ENCODE results near the gene CNN2.

The CNN2 gene

DNA sequence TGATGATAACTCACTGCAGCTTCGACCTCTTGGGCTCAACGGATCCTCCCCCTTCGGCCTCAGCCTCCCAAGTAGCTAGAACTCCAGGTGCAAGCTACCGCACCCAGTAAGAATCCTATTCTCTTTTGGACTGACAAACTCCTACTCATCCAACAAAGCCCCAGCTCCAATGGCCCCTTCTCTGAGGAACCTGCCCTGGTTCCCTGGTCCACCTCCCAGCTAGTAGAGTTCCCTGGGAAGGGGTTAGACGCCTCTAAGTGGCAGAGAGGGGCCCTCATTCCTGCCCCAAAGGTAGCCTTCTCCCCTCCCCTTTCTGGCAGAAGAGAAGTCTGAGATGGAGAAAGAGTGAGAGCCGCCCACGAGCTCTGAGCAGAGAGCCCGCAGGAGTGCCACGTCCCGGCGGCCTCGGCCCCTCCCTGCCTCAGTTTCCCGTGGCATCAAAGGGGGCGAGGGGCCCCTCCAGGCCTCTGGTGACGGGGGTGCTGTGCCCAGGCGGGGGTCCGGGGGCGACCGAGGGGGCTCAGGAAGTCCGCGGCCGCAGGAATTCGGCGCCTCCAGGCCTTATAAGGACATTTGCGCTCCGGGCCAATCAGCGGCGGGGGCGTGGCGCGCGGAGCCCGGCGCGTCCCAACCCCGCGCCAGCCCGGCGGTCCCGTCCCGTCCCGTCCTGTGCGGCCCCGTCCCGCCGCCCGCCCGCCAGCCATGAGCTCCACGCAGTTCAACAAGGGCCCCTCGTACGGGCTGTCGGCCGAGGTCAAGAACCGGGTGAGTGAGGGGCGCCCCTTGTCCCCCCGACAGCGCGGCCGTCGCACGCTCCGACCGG, at the start of gene CNN2:
CNN2 (plus strand) TSS at position 649 of the 823 bp plus-strand sequence; CDS start at position 703, 54 bp downstream.
- DNase-seq (ENCODE audit: low read depth): peak; percentile 39

GRCh38 chr19:977058-977464, 49.3 kb upstream of the CNN2 start:
- no peak for DNase-seq (ENCODE audit: low read depth)

DNA sequence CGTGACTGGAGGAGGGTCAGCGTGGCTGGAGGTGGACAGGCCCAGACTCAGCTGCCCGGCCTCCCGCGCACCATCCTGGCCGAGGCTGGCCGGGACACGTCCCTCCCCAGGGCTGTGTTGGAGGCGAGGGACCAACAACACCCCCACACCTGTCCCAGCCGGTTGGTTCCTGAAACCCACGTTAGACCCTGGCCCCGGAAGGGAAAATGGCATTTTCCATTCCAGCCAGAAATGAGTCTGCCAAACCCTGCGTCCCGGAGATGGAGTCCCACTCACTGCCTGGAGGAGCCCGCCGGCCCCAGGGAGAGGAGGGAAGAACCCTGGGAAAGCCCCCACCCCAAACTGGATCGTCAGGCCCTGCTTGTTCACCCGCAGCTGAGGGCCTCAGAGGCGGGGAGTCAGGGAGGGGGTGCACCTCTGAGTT, 47.1 kb upstream of the CNN2 start:
- no peak for DNase-seq (ENCODE audit: low read depth)

DNA sequence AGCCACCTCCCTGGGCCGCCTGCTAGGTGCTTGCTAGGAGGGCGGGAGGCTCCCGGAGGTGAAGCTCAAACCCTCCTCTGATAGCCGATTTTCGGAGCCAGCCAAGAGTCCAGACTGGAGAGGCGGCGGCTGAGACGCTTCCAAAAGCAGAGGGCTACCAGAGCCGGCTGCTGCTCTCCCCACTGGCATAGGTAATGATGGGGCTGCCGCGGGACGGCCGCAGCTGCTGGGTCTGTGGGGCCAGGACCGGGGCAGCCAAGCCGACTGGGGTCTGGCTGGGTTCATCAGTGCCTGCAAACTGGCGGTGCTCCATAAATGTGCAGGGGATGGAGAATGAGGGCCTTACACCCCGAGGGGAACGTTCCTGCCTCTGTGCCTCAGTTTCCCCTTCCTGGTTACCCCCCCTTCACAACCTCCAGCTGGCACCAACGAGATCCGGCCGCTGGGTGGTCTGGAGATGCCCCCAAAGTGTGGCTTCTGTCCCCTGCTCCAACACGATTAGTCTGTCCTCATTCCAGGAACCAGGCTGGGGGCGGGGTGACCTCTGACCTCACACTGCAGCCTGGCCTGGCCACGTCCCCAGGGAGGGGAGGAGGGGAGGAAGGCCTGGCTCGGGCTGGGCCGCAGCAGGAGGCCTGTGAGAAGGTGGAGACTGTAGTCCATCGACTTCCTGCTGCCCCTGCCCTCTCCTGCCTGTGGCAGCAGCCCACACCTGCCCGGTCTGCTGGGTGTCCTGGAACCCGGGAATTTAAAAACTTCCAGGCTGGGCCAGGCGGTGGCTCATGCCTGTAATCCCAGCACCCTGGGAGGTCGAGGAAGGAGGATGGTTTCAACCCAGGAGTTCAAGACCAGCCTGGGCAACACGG, 46.0 kb upstream of the CNN2 start:
- no peak for DNase-seq (ENCODE audit: low read depth)

GRCh38 chr19:982567-983170, 43.7 kb upstream of the CNN2 start:
- peak; percentile 55 for DNase-seq (ENCODE audit: low read depth)

DNA sequence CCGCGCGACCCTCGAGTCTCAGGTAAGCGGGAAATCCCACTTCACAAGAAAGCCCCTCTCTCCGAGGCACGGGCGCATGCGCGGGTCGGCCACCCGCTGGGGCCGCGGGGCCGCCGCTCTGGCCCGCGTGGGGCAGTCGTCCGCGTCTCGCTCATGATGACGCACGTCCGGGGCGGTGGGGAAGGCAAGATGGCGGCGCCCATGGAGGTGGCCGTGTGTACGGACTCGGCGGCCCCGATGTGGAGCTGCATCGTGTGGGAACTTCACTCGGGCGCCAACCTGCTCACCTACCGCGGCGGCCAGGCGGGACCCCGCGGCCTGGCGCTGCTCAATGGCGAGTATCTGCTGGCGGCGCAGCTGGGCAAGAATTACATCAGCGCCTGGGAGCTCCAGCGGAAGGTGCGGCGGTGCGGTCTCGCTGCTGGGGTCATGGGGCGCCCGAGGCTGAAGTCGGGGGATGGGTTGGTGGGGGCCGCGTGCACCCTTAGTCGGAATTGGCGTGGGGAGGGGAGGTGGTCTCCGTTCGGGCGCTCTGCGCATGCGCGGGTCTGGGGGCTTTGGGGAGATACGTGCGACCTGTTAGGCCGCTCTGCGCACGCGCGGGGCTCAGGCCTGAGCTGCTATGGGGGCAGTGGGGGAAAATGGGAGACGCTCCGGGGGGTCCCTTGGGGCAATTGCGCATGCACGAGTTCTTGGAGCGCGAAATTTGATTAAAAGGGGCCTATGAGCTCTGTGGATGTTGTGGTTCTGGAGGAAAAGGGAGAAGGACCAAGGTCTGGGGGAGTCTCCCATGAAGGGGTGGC, 42.0 kb upstream of the CNN2 start, which contains the start of gene WDR18:
WDR18 (plus strand) TSS at position 181 of the 803 bp plus-strand sequence; CDS start at position 190, 9 bp downstream.
- peak; percentile 79 for DNase-seq (ENCODE audit: low read depth)

- DNase-seq (ENCODE audit: low read depth): no peak
Observed at GRCh38 chr19:986083-986482, 40.3 kb upstream of the CNN2 start.

DNA sequence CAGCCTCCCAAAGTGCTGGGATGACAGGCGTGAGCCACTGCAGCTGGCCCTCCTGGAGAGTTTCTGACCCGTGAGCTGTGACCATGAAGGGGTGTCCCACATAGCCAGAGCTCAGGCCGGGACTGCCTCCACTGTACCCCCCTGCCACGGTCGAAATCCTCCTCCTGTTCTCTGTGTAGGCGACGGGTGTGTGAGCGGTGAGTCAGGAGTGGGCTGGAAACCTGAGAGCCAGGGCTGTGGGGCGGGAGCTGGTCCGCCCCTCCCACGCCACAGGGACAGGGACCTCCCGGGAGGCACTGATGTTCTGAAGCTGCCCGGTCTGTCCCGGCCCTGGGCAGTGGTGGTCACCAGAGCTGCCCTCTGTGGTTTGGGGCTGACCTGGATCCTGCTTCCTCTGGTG, 38.3 kb upstream of the CNN2 start:
- no peak for DNase-seq (ENCODE audit: low read depth)

DNA sequence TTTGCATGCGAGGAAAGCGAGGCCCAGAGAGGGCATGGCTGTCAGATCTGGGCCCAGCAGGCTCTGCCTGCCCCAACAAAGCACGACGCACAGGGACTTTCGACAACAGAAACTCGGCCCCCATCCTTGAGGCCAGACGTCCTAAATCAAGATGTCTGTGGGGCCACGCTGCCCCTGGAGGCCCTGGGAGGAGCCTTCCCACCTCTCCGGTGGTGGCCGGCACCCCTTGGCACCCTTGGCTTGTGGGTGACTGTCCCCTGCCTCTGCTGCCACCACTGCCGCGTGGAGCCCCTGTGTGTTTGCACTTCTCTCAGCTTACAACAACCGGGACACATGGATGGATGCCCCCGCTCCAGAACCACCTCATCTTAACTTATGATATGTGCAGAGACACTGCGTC, 37.9 kb upstream of the CNN2 start:
- DNase-seq (ENCODE audit: low read depth): no peak

DNA sequence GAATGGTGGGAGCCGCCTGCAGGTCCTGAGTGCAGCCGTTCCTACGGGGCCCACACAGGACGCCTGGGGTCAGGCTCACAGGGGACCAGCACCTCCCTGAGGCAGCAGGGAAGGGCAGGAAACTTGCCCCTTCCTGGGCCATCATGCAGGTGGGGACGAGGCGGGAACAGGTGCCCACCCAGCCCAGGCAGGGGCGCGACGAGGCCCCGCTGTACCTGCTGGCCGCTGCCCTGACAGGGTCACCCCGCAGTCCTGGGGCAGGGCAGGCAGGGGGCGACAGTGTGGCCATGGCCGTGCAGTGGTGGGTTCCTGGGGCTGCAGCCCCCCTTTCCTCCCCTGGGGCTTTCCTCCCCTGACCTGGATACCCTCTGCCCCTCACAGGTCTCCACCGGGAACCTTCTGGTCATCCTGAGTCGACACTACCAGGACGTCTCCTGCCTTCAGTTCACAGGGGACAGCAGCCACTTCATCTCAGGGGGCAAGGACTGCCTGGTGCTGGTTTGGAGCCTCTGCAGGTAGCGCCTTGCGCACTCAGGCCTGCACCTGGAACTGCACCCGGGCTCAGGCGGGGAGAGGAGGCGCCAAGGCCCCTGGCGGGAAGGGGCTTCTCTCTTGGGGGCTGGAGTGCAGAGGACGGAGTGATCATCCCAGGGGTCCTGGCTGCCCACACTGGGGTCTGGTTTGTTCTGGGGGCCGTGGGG, 36.9 kb upstream of the CNN2 start:
- DNase-seq (ENCODE audit: low read depth): no peak

- DNase-seq (ENCODE audit: low read depth): no peak
Observed at GRCh38 chr19:990119-990571, 36.3 kb upstream of the CNN2 start.

GRCh38 chr19:990746-991145, 35.7 kb upstream of the CNN2 start:
- DNase-seq (ENCODE audit: low read depth): no peak

DNA sequence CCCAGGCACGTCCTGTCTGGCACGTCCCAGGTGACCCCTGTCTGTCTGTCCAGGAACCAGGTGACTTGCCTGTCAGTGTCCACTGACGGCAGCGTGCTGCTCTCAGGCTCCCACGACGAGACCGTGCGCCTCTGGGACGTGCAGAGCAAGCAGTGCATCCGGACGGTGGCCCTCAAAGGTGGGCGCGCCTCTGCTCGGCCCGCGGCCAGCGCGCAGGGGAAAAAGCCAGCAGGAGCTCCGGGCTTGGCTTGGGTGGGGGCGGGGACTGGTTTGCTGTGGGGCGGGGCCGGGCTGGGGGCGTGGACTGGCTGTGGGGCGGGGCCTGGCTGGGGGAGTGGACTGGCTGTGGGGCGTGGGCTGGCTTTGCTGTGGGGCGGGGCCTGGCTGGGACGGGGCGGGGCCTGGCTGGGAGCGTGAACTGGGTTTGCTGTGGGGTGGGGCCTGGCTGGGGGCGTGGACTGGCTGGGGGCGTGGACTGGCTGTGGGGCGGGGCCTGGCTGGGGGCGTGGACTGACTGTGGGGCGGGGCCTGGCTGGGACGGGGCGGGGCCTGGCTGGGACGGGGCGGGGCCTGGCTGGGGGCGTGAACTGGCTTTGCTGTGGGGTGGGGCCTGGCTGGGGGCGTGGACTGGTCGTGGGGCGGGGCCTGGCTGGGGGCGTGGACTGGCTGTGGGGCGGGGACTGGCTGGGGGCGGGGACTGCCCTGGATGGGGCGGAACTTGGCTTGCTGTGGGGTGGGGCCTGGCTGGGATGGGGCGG, 35.1 kb upstream of the CNN2 start:
- DNase-seq (ENCODE audit: low read depth): peak; percentile 23

DNA sequence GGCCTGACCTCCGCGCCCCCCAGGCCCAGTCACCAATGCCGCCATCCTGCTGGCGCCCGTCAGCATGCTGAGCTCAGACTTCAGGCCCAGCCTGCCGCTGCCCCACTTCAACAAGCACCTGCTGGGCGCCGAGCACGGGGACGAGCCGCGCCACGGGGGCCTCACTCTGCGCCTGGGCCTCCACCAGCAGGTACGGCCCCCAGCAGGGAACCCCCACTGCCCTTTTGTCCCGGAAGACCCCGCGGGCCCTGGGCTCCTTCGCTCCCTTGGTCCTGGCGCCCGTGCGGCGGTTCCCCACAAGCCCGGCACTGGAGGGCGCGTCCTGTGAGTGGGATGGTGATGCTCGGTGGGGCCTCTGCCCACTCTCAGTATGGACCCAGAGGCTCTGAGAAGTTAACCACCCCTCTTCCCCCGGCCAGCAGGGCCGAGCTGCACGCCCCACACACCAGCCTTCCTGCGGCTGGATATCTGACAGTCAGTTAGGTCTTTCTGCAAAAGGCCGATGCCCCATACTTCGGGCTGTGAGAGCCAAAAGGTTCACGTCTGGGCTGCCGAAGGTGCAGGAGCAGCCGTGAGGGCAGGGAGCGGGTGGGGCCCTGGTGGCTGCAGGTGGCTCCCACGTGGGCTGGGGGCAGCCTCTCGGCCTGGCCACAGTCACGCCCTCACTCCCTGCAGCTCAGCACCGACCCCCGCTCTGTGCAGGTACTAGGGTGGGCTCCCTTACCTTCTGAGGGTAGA, 34.3 kb upstream of the CNN2 start:
- DNase-seq (ENCODE audit: low read depth): no peak

GRCh38 chr19:992670-993055, 33.7 kb upstream of the CNN2 start:
- DNase-seq (ENCODE audit: low read depth): no peak

DNA sequence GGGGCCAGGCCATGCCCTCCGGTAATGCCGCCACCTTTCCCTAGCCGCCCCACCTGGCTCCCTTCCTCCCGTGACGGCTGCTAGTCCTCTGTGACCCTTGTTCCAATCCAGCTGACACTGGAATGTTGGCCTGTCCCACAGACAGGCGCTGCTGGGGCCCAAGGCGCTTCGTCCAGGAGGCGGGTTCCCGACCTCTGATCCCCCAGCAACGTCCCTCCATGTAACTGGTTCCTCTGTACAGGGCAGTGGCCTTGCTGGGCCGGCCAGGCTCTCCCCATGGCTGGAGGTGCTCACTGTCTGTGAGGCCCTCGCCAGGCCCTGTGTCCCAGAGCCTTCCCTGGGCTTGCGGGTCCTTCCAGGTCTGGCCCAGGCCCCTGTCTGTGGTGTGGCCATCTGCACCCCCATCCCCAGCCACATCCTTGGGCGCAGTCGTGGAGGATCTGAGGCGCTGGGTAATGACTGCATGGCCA, 33.0 kb upstream of the CNN2 start:
- no peak for DNase-seq (ENCODE audit: low read depth)

GRCh38 chr19:993831-994393, 32.5 kb upstream of the CNN2 start:
- DNase-seq (ENCODE audit: low read depth): no peak

DNA sequence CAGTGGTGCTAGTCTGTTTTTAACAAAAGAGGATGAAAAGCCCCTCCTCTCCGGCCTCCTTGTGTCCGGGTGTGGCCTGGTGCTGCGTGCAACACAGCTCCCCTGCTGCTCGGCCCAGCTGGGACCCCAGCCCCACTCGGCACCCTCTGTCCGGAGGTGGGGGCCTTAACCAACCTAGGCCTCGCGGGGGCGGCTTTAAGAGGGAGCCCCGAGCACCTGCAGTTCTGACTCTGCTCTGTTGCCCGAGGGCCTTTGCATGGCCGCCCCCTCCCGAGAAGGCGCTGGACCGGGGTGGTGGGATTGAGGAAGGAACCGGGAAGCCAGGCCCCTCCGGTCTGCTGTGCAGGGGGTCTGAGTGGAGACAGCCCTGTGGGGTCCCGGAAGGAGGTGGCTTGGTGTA, 31.9 kb upstream of the CNN2 start:
- DNase-seq (ENCODE audit: low read depth): no peak

Data from stimulated activated CD8-positive, alpha-beta memory T cell treated with anti-CD3 and anti-CD28 coated beads, Interleukin-15, amount 100 ng/mL, for 1 hour (primary cell).